Coronary artery (tissue), 2 donors: ENCODE data around the gene RRP1B.
"Not testable (repeated sequence)": the region's sequence is repeated elsewhere in the genome, so short reads cannot be mapped to it uniquely, and the experiment has no call there.

Experiments
- DNase-seq: peaks from one replicate; pipeline ENCODE4 v3.0.0-alpha.2; 2017; ENCODE audit warnings: low spot score
- H3K27ac ChIP-seq, 2 donors: fragments of 200-600 bp; sonication (generic); one replicate each; pipeline ENCODE4 v1.5.1; 2016 to 2019
- H3K4me3 ChIP-seq: fragments of 200-600 bp; sonication (generic); 2 replicates; pipeline ENCODE4 v1.5.1; 2016; ENCODE audit warnings: mild to moderate bottlenecking, moderate library complexity
- CTCF ChIP-seq: fragments of 200-600 bp; sonication (generic); IDR thresholded peaks from one replicate; pipeline ENCODE4 v1.5.1; 2019; ENCODE audit warnings: antibody characterized with exemption

The RRP1B gene

DNA sequence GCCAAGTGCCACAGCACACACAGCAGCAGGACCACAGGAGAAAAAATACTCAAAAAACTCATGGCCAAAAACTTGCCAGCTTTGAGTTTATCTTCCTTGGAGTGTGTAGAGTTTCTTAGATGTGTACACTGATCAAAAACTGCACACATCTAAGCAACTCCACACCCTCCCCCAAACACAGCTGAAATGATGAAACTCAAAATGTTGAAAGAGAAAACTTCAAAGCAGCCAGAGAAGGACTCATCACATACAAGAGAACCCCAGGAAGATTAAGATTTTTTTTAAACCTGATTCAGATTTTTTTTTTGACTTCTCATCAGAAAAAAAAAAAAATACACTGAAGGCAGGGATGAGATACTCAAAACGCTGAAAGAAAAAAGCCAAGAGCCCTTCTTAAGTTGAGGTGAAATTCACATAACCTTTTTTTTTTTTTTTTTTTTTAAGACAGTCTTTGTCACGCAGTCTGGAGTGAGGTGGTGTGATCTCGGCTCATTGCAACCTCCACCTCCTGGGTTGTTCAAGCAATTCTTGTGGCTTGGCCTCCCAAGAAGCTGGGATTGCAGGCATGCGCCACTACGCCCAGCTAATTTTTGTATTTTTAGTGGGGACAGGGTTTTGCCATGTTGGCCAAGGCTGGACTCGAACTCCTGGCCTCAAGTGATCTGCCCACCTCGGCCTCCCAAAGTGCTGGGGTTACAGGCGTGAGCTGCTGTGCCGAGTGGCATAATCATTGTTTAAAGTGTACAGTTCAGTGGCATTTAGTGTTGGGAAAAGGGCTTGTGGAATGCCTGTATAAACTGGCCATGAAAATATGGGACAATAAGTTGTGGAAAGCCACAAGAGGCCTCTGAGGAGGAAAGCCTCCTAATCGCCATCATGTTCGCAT lies 38.6 kb downstream of the RRP1B start:
- no peak for DNase-seq
- H3K27ac ChIP-seq, result no peak overlapping the region

DNA sequence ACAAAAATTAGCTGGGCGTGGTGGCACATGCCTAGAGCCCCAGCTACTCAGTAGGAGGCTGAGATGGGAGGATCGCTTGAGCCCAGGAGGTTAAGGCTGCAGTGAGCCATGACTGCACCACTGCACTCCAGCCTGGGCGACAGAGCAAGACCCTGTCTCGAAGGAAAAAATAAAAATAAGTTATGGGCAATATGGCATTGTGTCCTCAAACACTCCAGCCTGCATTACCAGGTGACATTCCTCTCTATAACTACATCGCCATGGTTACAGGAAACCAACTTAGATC lies 40.1 kb downstream of the RRP1B start:
- not testable (repeated sequence) for DNase-seq, H3K27ac ChIP-seq, H3K4me3 ChIP-seq

More for the DNA sequence above, 38.6 kb downstream of the RRP1B start:
- H3K4me3 ChIP-seq, result no peak overlapping the region
- TF ChIP-seq CTCF, result no peak

DNA sequence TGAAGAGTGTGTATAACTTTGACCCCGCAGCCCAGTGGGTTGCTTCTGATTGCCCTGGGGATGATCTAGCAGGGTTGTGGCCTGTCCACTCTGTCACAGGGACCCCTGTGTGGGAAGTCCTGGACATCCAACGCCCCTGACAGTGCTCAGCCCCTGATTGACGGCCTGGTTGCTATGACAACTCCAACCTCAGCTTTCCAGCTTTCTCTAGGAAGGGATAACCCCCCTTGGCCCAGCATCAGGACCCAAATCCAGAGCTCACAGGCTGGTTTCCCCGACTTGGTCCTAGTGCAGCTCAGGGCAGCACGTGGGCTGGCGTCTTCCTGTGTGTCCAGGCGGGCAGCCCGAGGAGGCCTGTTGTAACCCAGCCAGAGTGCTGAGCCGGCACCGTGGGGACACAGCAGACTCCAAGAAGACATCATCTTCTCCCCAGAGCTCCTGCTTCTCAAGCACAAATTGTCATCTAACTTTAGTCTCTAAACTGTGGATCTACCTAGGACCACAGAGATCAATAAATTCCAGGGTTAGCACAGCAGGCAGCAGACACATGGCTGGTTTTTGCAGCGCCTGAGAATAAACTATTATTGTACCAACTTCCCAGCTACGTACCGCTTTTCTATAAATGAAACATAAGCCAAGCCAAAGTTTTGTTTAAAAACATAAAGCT lies 40.7 kb downstream of the RRP1B start:
- H3K27ac ChIP-seq, result peak overlapping the region in 1 of 2 donors; percentile 32
- TF ChIP-seq CTCF, result no peak
- DNase-seq, result no peak
- no peak overlapping the region for H3K4me3 ChIP-seq

GRCh38 chr21:43701936-43702784 lies 42.8 kb downstream of the RRP1B start:
- TF ChIP-seq CTCF, result no peak
- Histone ChIP-seq H3K27ac (peak overlapping the region; percentile 29 to 75), H3K4me3 (peak overlapping the region; percentile 21)
- DNase-seq, result no peak

- Histone ChIP-seq H3K4me3 (peak overlapping the region; percentile 21), H3K27ac (peak overlapping the region; percentile 29 to 75)
- no peak for TF ChIP-seq CTCF
- DNase-seq, result no peak
Measured at GRCh38 chr21:43702785-43703034, 43.4 kb downstream of the RRP1B start.

DNA sequence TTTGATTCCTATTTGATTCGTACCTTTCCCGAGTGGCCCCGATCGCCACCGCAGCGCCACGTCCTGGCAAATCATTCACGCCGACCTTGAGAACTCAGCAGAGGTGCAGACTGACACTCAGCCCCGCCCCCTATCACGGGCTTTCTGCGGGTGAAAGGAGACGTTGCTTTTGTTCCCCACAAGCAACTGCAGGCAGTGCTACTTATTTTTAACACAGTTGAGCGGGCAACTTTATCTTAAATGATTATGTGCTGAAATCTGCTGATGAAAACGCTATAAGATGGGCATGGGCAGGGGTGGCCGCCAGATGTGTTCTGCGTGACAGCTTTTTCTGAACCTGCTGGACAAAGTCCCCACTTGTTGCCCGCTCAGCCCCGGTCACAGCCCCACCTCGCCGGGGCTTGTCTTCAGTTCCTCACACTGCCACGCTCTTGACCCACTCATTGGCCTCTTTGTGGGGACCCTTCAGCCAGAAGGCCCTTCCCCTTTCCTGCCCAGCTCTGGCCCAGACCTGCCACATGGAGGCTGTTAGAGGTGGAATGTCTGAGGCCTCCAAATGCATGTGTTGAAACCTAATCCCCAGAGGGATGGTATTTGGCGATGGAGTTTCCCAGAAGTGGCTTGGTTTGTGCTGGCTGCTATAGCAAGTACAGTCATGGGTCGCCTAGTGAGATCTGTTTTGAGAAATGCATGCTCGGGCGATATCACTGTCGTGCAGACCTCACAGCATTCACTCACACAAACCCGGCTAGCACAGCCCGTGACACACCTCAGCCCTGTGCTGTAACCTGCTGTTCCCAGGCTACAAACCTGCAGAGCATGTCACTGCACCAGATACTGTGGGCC lies 43.9 kb downstream of the RRP1B start:
- Histone ChIP-seq H3K27ac (peak overlapping the region; percentile 29 to 75), H3K4me3 (peak overlapping the region; percentile 21)
- DNase-seq, result no peak
- TF ChIP-seq CTCF, result no peak

- no peak for DNase-seq
- no peak for TF ChIP-seq CTCF
- no peak overlapping the region for H3K4me3 ChIP-seq
- H3K27ac ChIP-seq, result no peak overlapping the region
Measured at GRCh38 chr21:43707462-43707861, 48.1 kb downstream of the RRP1B start.
